Measurements from ENCODE around the gene GOLGA8N.
"Not testable (repeated sequence)": the region's sequence is repeated elsewhere in the genome, so short reads cannot be mapped to it uniquely, and the experiment has no call there.

DNA sequence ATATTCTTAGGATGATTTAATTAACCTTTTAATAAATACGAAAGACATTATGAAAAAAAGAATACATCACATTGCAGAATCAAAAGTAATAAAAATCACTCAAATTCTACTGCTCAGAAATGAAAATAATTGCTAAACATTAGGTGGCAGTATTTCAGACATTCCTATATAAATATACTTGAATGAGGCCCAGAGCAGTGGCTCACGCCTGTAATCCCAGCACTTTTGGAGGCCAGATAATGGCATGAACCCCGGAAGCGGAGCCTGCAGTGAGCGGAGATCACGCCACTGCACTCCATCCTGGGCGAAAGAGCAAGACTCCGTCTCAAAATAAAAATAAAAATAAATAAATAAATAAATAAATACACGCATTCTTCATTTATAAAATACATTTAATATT lies 48.1 kb upstream of the GOLGA8N start:
- TF ChIP-seq, protein P1, sequence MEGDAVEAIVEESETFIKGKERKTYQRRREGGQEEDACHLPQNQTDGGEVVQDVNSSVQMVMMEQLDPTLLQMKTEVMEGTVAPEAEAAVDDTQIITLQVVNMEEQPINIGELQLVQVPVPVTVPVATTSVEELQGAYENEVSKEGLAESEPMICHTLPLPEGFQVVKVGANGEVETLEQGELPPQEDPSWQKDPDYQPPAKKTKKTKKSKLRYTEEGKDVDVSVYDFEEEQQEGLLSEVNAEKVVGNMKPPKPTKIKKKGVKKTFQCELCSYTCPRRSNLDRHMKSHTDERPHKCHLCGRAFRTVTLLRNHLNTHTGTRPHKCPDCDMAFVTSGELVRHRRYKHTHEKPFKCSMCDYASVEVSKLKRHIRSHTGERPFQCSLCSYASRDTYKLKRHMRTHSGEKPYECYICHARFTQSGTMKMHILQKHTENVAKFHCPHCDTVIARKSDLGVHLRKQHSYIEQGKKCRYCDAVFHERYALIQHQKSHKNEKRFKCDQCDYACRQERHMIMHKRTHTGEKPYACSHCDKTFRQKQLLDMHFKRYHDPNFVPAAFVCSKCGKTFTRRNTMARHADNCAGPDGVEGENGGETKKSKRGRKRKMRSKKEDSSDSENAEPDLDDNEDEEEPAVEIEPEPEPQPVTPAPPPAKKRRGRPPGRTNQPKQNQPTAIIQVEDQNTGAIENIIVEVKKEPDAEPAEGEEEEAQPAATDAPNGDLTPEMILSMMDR (IDR thresholded peaks at IDR 0.05; ENCODE audit: insufficient read depth, low read length, poor library complexity, severe bottlenecking): not testable (repeated sequence)
- not testable (repeated sequence) for TF ChIP-seq EZH2phosphoT487 (conservative IDR thresholded peaks at IDR 0.05; ENCODE audit: low read length)

Data from SU-DHL-6 (cell line).